ENCODE results near the gene FRMD4A.

FRMD4A gene

DNA sequence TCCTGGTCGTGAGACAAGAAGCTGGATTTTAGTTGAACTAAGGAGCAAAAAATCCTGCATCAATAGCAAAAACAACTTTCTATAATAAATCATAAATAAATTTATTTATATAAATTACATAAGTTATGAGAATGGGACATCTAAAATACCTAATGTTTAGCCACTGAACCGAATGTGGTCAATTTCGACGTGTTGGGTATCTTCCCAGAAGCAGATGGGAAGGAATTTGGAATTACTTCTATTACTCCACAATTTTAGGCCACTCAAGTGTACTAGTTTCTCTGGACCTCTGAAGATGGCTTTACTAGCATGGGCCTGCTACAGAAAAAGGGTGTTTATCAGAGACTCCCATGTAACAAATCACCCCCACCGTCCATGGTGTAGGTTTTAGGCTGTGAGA is 572.0 kb downstream of the FRMD4A start:
- H3K9me3 Mint-ChIP-seq = no peaks in the 10 kb centered on the region
- peaks cover 15% of the 10 kb centered on the region for H3K27me3 Mint-ChIP-seq (ENCODE audit: low read depth)
- no peak overlapping the region for H3K27ac Mint-ChIP-seq
- no peak overlapping the region for H3K4me3 Mint-ChIP-seq
- H3K36me3 Mint-ChIP-seq (ENCODE audit: low read depth) = no peaks in the 10 kb centered on the region
- no peak for DNase-seq (ENCODE audit: low spot score)
- H3K4me1 Mint-ChIP-seq (ENCODE audit: low read depth) = peaks cover 11% of the 10 kb centered on the region

DNA sequence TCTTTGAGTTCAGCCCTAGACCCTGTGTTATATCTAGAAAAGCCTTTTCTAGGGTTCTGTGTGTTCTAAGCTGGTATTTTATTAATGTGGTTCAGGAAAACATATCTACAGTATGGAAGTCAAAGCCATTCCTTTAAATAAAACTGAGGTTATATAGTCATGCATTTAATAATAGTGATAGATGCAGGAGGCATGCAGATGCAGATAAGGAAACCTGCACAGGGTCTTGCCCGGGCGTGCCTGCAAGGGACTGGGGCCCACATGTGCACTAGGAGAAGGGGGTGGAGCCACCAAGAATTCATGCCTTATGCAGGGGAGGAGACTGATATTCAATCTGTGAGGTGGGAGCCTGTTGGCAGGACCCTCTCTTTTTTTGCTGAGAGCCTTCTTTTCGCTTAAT is 572.4 kb downstream of the FRMD4A start:
- Mint-ChIP-seq H3K27me3 (ENCODE audit: low read depth) (peaks cover 15% of the 10 kb centered on the region), H3K36me3 (ENCODE audit: low read depth) (no peaks in the 10 kb centered on the region), H3K27ac (no peak overlapping the region), H3K4me3 (no peak overlapping the region), H3K4me1 (ENCODE audit: low read depth) (peaks cover 11% of the 10 kb centered on the region), H3K9me3 (no peaks in the 10 kb centered on the region)
- DNase-seq (ENCODE audit: low spot score) = no peak

DNA sequence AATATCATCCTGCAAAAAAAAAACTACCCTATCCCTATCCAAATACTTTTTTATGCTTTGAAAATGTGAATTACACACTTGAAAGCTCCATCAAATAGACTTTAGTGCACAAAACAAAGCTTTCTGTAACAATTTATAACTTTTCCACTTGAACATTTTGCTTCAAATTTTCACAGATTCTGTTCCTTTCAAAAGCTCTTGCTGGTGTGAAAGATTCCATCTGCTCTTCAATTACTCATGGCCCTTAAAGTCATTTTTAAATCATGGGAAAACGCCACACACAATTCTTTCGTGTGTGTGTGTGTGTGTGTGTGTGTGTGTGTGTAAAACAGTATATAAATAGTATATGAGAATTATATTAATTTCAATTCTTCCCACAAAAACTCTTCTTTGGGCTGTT is 576.4 kb downstream of the FRMD4A start:
- H3K9me3 Mint-ChIP-seq = no peaks in the 10 kb centered on the region
- no peak overlapping the region for H3K4me3 Mint-ChIP-seq
- H3K27ac Mint-ChIP-seq = no peak overlapping the region
- DNase-seq (ENCODE audit: low spot score) = no peak
- H3K36me3 Mint-ChIP-seq (ENCODE audit: low read depth) = no peaks in the 10 kb centered on the region
- peaks cover 11% of the 10 kb centered on the region for H3K4me1 Mint-ChIP-seq (ENCODE audit: low read depth)
- peaks cover 33% of the 10 kb centered on the region for H3K27me3 Mint-ChIP-seq (ENCODE audit: low read depth)

GRCh38 chr10:13751191-13751764 is 579.4 kb downstream of the FRMD4A start:
- DNase-seq (ENCODE audit: low spot score) = no peak
- Mint-ChIP-seq H3K27ac (no peak overlapping the region), H3K4me1 (ENCODE audit: low read depth) (no peaks in the 10 kb centered on the region), H3K36me3 (ENCODE audit: low read depth) (no peaks in the 10 kb centered on the region), H3K9me3 (no peaks in the 10 kb centered on the region), H3K27me3 (ENCODE audit: low read depth) (peaks cover 39% of the 10 kb centered on the region), H3K4me3 (no peak overlapping the region)

DNA sequence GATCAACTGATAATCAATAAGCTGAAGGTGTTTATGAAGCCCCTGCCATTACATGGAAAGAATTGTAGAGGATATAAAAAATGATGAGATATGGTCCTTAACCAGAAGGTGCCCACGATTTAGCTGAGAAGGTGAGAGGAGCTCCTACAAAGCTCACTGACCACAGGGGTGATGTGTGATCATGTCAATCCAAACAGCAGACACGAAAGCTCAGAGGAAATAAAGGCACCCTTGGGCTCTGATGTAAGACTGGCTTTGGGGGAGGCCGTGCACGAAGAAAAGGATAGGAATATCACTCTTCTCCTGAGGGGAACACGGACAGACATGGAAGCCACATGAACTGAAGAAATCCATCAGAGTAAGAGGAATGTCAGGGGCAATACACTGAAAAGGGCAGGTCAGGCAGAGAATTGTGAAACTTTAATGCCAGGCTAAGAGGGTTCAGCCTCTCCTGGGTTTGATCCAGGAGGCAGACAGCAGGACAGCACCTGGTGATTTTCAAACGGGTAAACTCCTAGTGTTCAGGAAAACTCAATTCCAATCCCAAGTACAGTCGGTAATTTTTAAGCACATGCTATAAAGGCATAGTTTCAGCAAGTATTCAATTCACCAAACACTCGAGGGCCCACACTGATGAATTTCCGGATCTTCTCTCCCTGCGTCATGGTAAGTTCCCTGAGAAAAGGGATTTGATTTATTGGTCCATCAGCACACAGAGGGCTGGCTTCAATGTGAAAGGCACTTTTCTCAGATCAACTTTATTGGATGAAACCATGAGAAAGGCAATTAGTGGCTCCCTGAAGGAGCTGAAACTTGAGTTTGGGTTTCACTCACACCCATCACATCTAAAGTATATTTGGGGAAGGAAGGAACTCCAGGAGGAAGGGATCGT is 580.2 kb downstream of the FRMD4A start:
- Mint-ChIP-seq H3K36me3 (ENCODE audit: low read depth) (no peaks in the 10 kb centered on the region), H3K27me3 (ENCODE audit: low read depth) (peaks cover 46% of the 10 kb centered on the region), H3K4me3 (no peak overlapping the region), H3K27ac (no peak overlapping the region), H3K4me1 (ENCODE audit: low read depth) (no peaks in the 10 kb centered on the region), H3K9me3 (no peaks in the 10 kb centered on the region)
- DNase-seq (ENCODE audit: low spot score) = no peak

GRCh38 chr10:13745271-13745670 is 585.5 kb downstream of the FRMD4A start:
- no peak overlapping the region for H3K4me3 Mint-ChIP-seq
- no peaks in the 10 kb centered on the region for H3K36me3 Mint-ChIP-seq (ENCODE audit: low read depth)
- peaks cover 4% of the 10 kb centered on the region for H3K4me1 Mint-ChIP-seq (ENCODE audit: low read depth)

GRCh38 chr10:13743963-13744362 is 586.8 kb downstream of the FRMD4A start:
- Mint-ChIP-seq H3K27me3 (ENCODE audit: low read depth) (peaks cover 34% of the 10 kb centered on the region), H3K9me3 (no peaks in the 10 kb centered on the region)

More at GRCh38 chr10:13745271-13745670, 585.5 kb downstream of the FRMD4A start:
- DNase-seq (ENCODE audit: low spot score) = no peak
- Mint-ChIP-seq H3K27ac (no peak overlapping the region), H3K27me3 (ENCODE audit: low read depth) (peaks cover 40% of the 10 kb centered on the region), H3K9me3 (no peaks in the 10 kb centered on the region)

GRCh38 chr10:13743101-13743693 is 587.5 kb downstream of the FRMD4A start:
- Mint-ChIP-seq H3K9me3 (no peaks in the 10 kb centered on the region), H3K36me3 (ENCODE audit: low read depth) (no peaks in the 10 kb centered on the region), H3K4me1 (ENCODE audit: low read depth) (peaks cover 4% of the 10 kb centered on the region), H3K27ac (no peak overlapping the region), H3K4me3 (no peak overlapping the region), H3K27me3 (ENCODE audit: low read depth) (peaks cover 32% of the 10 kb centered on the region)
- DNase-seq (ENCODE audit: low spot score) = no peak

More at GRCh38 chr10:13743963-13744362, 586.8 kb downstream of the FRMD4A start:
- DNase-seq (ENCODE audit: low spot score) = no peak
- no peak overlapping the region for H3K27ac Mint-ChIP-seq
- no peak overlapping the region for H3K4me3 Mint-ChIP-seq
- peaks cover 4% of the 10 kb centered on the region for H3K4me1 Mint-ChIP-seq (ENCODE audit: low read depth)
- no peaks in the 10 kb centered on the region for H3K36me3 Mint-ChIP-seq (ENCODE audit: low read depth)

GRCh38 chr10:13741438-13741837 is 589.3 kb downstream of the FRMD4A start:
- H3K9me3 Mint-ChIP-seq = no peaks in the 10 kb centered on the region
- peaks cover 4% of the 10 kb centered on the region for H3K4me1 Mint-ChIP-seq (ENCODE audit: low read depth)
- H3K27me3 Mint-ChIP-seq (ENCODE audit: low read depth) = peaks cover 27% of the 10 kb centered on the region
- H3K27ac Mint-ChIP-seq = no peak overlapping the region
- no peak overlapping the region for H3K4me3 Mint-ChIP-seq
- no peaks in the 10 kb centered on the region for H3K36me3 Mint-ChIP-seq (ENCODE audit: low read depth)
- no peak for DNase-seq (ENCODE audit: low spot score)

DNA sequence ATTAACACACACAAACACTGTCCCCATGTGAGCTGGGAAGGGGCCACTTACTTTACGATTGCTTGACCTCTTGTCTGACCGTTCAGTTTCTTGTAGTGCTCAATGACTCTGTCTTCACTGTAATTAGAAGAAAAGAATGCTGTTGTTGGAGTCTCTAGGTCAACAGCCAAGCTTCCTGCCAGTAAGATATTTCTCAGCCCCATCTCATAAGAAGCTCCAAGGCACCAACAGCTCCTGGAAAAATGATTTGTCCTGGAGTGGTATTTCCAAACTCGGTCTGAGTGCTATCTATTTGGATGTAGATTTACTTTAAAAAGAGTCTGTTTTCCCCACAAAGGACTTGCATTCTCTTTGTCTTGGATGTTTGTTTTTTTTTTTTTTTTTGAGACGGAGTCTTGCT is 590.3 kb downstream of the FRMD4A start:
- DNase-seq (ENCODE audit: low spot score) = no peak
- H3K27ac Mint-ChIP-seq = no peak overlapping the region
- no peaks in the 10 kb centered on the region for H3K36me3 Mint-ChIP-seq (ENCODE audit: low read depth)
- H3K9me3 Mint-ChIP-seq = no peaks in the 10 kb centered on the region
- H3K4me1 Mint-ChIP-seq (ENCODE audit: low read depth) = peaks cover 4% of the 10 kb centered on the region
- H3K27me3 Mint-ChIP-seq (ENCODE audit: low read depth) = peaks cover 20% of the 10 kb centered on the region
- no peak overlapping the region for H3K4me3 Mint-ChIP-seq

DNA sequence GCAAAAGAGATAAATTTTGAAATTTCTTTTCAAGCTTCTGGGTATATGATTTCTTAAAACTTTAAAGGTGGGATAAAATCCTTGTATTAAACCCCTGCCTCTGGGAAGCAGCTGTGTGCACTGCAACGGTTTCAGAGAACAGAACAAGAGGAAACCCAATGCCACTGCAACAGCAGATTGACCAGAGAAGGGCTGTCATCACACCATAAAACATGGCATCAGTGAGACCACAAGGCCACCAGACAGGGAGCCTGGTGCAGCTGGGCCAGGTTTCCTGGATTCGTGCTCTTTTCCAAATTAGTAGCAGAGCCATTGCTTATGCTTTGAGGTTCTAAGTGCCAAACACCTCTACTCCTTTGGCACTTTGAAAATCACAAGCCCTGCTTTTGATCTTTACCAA is 591.5 kb downstream of the FRMD4A start:
- no peak for DNase-seq (ENCODE audit: low spot score)

GRCh38 chr10:13736506-13736905 is 594.2 kb downstream of the FRMD4A start:
- Mint-ChIP-seq H3K4me3 (no peak overlapping the region), H3K9me3 (no peaks in the 10 kb centered on the region), H3K4me1 (ENCODE audit: low read depth) (no peaks in the 10 kb centered on the region), H3K27me3 (ENCODE audit: low read depth) (peaks cover 3% of the 10 kb centered on the region), H3K36me3 (ENCODE audit: low read depth) (no peaks in the 10 kb centered on the region), H3K27ac (no peak overlapping the region)
- no peak for DNase-seq (ENCODE audit: low spot score)

More for the DNA sequence above, 591.5 kb downstream of the FRMD4A start:
- Mint-ChIP-seq H3K4me1 (ENCODE audit: low read depth) (peaks cover 4% of the 10 kb centered on the region), H3K9me3 (no peaks in the 10 kb centered on the region), H3K36me3 (ENCODE audit: low read depth) (no peaks in the 10 kb centered on the region), H3K27me3 (ENCODE audit: low read depth) (peaks cover 15% of the 10 kb centered on the region), H3K27ac (no peak overlapping the region), H3K4me3 (no peak overlapping the region)

DNA sequence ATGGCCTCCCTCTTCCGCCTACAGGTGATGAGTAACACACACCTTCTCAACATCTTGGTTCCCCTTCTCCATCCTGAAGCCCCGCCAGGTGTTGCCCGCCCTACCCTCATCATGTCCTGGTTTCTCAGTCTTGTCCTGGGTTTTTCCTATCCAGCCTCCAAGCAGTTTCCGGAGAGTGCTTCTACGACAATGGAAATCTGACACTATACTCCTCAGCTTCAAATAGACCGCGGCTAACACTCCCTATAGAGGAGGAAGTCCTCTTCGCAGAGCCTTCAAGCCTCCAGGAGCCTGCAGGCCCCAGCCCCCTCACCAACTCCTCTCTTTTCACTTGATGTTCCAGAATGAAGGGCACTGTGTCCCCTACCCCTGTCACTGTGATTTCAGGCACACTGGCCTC is 596.6 kb downstream of the FRMD4A start:
- no peaks in the 10 kb centered on the region for H3K4me1 Mint-ChIP-seq (ENCODE audit: low read depth)
- no peaks in the 10 kb centered on the region for H3K36me3 Mint-ChIP-seq (ENCODE audit: low read depth)
- DNase-seq (ENCODE audit: low spot score) = no peak
- H3K27ac Mint-ChIP-seq = no peak overlapping the region
- peaks cover 3% of the 10 kb centered on the region for H3K27me3 Mint-ChIP-seq (ENCODE audit: low read depth)
- no peak overlapping the region for H3K4me3 Mint-ChIP-seq
- no peaks in the 10 kb centered on the region for H3K9me3 Mint-ChIP-seq

DNA sequence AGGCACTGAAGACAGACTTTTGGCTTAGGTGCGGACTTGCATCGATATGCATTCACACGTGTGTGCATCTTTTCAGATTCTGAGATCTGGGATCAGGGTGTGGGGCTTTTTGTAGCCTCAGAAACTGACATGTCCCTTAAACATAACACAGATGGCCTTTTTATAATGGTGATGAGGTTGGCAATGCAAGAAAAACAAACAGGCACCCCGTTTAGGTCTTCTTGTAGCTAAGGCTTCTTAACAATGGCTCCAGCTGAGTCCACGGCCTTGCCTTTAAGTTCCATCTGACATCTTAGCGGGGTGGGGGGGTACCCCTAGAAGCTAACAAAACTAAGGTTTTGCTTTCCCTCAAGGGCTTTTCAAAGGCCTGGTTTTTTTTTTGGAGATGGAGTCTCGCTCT is 597.7 kb downstream of the FRMD4A start:
- no peaks in the 10 kb centered on the region for H3K36me3 Mint-ChIP-seq (ENCODE audit: low read depth)
- no peak for DNase-seq (ENCODE audit: low spot score)
- H3K4me1 Mint-ChIP-seq (ENCODE audit: low read depth) = no peaks in the 10 kb centered on the region
- no peak overlapping the region for H3K4me3 Mint-ChIP-seq
- no peaks in the 10 kb centered on the region for H3K9me3 Mint-ChIP-seq
- peaks cover 3% of the 10 kb centered on the region for H3K27me3 Mint-ChIP-seq (ENCODE audit: low read depth)
- no peak overlapping the region for H3K27ac Mint-ChIP-seq

All from T-helper 2 cell treated with Interferon-gamma antibody and Interleukin-4, amounts not matched to agents 5 μg/mL and 100 μg/mL, for 36 hours (primary cell).